ENCODE data around the gene HNMT.

DNA sequence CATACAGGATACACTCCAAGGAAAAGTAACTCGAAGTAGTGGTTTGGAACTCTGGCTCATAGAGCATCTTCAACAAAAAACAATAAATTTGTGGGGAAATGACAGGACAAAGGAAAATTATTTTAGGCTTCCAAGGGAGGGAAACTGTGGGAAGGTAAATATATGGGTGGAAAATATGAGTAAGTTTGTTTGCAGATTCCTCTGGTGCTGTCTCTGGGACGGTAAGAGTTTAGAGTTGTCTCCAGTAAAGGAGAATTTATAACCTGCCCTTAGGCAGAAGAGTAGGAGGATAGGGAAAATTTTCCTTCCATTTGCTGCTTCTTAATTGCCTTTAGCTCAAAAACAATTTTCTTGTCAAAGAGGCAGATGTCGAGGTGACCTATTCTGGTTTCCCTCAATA, 19.3 kb downstream of the HNMT start:
- TF ChIP-seq RAD21 (IDR thresholded peaks at IDR 0.05 in 1 of 2, conservative IDR thresholded peaks at IDR 0.05 in 1 of 2; ENCODE audit: low read depth in 2 of 2, low read length in 2 of 2) (no peak), YY1 (IDR thresholded peaks at IDR 0.05; ENCODE audit: low read depth, low read length) (no peak), JUND (IDR thresholded peaks at IDR 0.05; ENCODE audit: low read length) (no peak), POLR2A (IDR thresholded peaks at IDR 0.05; ENCODE audit: control extremely low read depth in 1 of 2, low read depth in 2 of 2, low read length in 2 of 2) (no peak), EZH2 (IDR thresholded peaks at IDR 0.05; ENCODE audit: low read depth, low read length, severe bottlenecking) (no peak), CHD2 (IDR thresholded peaks at IDR 0.05; ENCODE audit: low read length) (no peak)
- TF ChIP-seq, protein P1, sequence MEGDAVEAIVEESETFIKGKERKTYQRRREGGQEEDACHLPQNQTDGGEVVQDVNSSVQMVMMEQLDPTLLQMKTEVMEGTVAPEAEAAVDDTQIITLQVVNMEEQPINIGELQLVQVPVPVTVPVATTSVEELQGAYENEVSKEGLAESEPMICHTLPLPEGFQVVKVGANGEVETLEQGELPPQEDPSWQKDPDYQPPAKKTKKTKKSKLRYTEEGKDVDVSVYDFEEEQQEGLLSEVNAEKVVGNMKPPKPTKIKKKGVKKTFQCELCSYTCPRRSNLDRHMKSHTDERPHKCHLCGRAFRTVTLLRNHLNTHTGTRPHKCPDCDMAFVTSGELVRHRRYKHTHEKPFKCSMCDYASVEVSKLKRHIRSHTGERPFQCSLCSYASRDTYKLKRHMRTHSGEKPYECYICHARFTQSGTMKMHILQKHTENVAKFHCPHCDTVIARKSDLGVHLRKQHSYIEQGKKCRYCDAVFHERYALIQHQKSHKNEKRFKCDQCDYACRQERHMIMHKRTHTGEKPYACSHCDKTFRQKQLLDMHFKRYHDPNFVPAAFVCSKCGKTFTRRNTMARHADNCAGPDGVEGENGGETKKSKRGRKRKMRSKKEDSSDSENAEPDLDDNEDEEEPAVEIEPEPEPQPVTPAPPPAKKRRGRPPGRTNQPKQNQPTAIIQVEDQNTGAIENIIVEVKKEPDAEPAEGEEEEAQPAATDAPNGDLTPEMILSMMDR (IDR thresholded peaks at IDR 0.05; ENCODE audit: control extremely low read depth in 1 of 3, insufficient read depth in 1 of 3, low read depth in 1 of 3, low read length in 3 of 3): no peak
- TF ChIP-seq, protein P2, sequence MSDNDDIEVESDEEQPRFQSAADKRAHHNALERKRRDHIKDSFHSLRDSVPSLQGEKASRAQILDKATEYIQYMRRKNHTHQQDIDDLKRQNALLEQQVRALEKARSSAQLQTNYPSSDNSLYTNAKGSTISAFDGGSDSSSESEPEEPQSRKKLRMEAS (IDR thresholded peaks at IDR 0.05): no peak
